CD14-positive monocyte (primary cell): ENCODE measurements around the gene PDZD7. TPM values are rescaled to one million over a fixed set of nuclear protein-coding genes. Genes with fewer than 3 reads are reported as not detected.

Source experiments
- DNase-seq, 3 donors: peaks; one replicate each; pipeline ENCODE4 v3.0.0-alpha.2; 2011 to 2022
- H2AFZ ChIP-seq: 2 replicates; pipeline ENCODE4 v1.6.0; 2012; ENCODE audit warnings: mild to moderate bottlenecking, low read depth, low read length, inconsistent platforms; ENCODE audit not compliant: insufficient read depth, poor library complexity, severe bottlenecking
- H3K27ac ChIP-seq, 2 donors: 1 replicate in 1 of 2; 2 replicates in 1 of 2; pipeline ENCODE4 v1.5.1; 2012 to 2013; ENCODE audit warnings: low read length in 2 of 2, control low read depth in 1 of 2, inconsistent platforms in 1 of 2, low read depth in 1 of 2, mild to moderate bottlenecking in 1 of 2
- H3K27me3 ChIP-seq, 2 donors: one replicate each; pipeline versions ENCODE4 v1.6.0 to v1.6.1; 2011 to 2013; ENCODE audit warnings: low read length in 2 of 2; ENCODE audit not compliant: control insufficient read depth in 2 of 2, insufficient read depth in 2 of 2
- H3K36me3 ChIP-seq, 2 donors: replicated peaks in 1 of 2; 1 replicate in 1 of 2; 2 replicates in 1 of 2; pipeline versions ENCODE4 v1.5.1 to v1.6.1; 2012 to 2013; ENCODE audit warnings: low read length in 2 of 2, control low read depth in 1 of 2, inconsistent platforms in 1 of 2, mild to moderate bottlenecking in 1 of 2; ENCODE audit not compliant: insufficient read depth in 2 of 2, control insufficient read depth in 1 of 2
- H3K4me1 ChIP-seq, 2 donors: 1 replicate in 1 of 2; 2 replicates in 1 of 2; pipeline versions ENCODE4 v1.5.1 to v1.6.1; 2012 to 2013; ENCODE audit warnings: low read length in 2 of 2, control low read depth in 1 of 2, inconsistent platforms in 1 of 2, mild to moderate bottlenecking in 1 of 2, moderate library complexity in 1 of 2; ENCODE audit not compliant: insufficient read depth in 2 of 2, control insufficient read depth in 1 of 2
- H3K4me2 ChIP-seq: replicated peaks from 2 replicates; pipeline ENCODE3; 2012; ENCODE audit warnings: low read length, moderate library complexity, mild to moderate bottlenecking; ENCODE audit not compliant: poor library complexity, severe bottlenecking; ENCODE audit errors: extremely low read depth
- H3K4me3 ChIP-seq, 3 experiments: fragments of 200-600 bp in 1 of 3; sonication (generic) in 1 of 3; replicated peaks in 1 of 3; 1 replicate in 2 of 3; 2 replicates in 1 of 3; pipeline ENCODE4 v1.5.1; 2011 to 2013; ENCODE audit warnings: low read length in 3 of 3, mild to moderate bottlenecking in 3 of 3, control low read depth in 2 of 3, low read depth in 2 of 3, inconsistent platforms in 1 of 3, moderate library complexity in 1 of 3
- H3K79me2 ChIP-seq: 2 replicates; pipeline ENCODE4 v1.6.0; 2012; ENCODE audit warnings: mild to moderate bottlenecking, control low read depth, inconsistent platforms, low read length, moderate library complexity; ENCODE audit not compliant: insufficient read depth
- H3K9ac ChIP-seq: 2 replicates; pipeline ENCODE4 v1.6.0; 2017; ENCODE audit warnings: low read length, mild to moderate bottlenecking; ENCODE audit not compliant: insufficient read depth, poor library complexity, severe bottlenecking
- H3K9me3 ChIP-seq, 2 donors: replicated peaks in 1 of 2; 1 replicate in 1 of 2; 2 replicates in 1 of 2; pipeline versions ENCODE4 v1.5.1 to v1.6.1; 2012 to 2013; ENCODE audit warnings: low read length in 2 of 2, control low read depth in 1 of 2; ENCODE audit not compliant: control insufficient read depth in 1 of 2, insufficient read depth in 1 of 2
- H4K20me1 ChIP-seq: 2 replicates; pipeline ENCODE4 v1.6.0; 2012; ENCODE audit warnings: mild to moderate bottlenecking, low read length, control low read depth, moderate library complexity; ENCODE audit not compliant: insufficient read depth
- H3K27ac Mint-ChIP-seq, 7 donors: one replicate each; pipeline ENCODE4 v1.8.0; 2020; ENCODE audit warnings: mild to moderate bottlenecking in 7 of 7, mixed read lengths in 7 of 7, moderate library complexity in 6 of 7, inconsistent platforms in 2 of 7
- H3K27me3 Mint-ChIP-seq, 3 donors: one replicate each; pipeline ENCODE4 v1.8.0; 2021 to 2022; ENCODE audit warnings: low read depth in 3 of 3, mild to moderate bottlenecking in 3 of 3, mixed read lengths in 3 of 3, moderate library complexity in 3 of 3, inconsistent platforms in 1 of 3
- H3K36me3 Mint-ChIP-seq, 2 donors: one replicate each; pipeline ENCODE4 v1.8.0; 2020; ENCODE audit warnings: mixed read lengths in 2 of 2, inconsistent platforms in 1 of 2, mild to moderate bottlenecking in 1 of 2
- H3K4me1 Mint-ChIP-seq: one replicate; pipeline ENCODE4 v1.8.0; 2020; ENCODE audit warnings: mild to moderate bottlenecking, mixed read lengths
- H3K4me3 Mint-ChIP-seq, 2 donors: one replicate each; pipeline ENCODE4 v1.8.0; 2020; ENCODE audit warnings: mild to moderate bottlenecking in 2 of 2, mixed read lengths in 2 of 2, moderate library complexity in 1 of 2
- H3K9me3 Mint-ChIP-seq, 7 donors: one replicate each; pipeline ENCODE4 v1.8.0; 2020 to 2022; ENCODE audit warnings: mixed read lengths in 7 of 7, mild to moderate bottlenecking in 6 of 7, moderate library complexity in 6 of 7, inconsistent platforms in 2 of 7
- CTCF ChIP-seq: fragments of 200-600 bp; IDR thresholded peaks from one replicate; pipeline ENCODE4 v1.8.0; 2022; ENCODE audit warnings: antibody characterized with exemption, mild to moderate bottlenecking
- WGBS: methylation state at CpG from one replicate; pipeline ENCODE4 v1.1.5; 2013; ENCODE audit warnings: missing lambda C conversion rate; ENCODE audit not compliant: insufficient coverage; 5-methylcytosine and 5-hydroxymethylcytosine counted together
- intact Hi-C, 2 donors: fragments of 100-400 bp; cut with micrococcal nuclease; formaldehyde crosslinking; loops; one replicate each; pipeline versions ENCODE4 v1.15.0 to v1.15.1; 2023
- polyA plus RNA-seq, 3 donors: library from polyadenylated mRNA; depleted of rRNA in 1 of 3; unstranded in 2 of 3; stranded (reverse) in 1 of 3; fragments of 300-500 nt in 2 of 3; fragments of >200 nt in 1 of 3; fragmentation: Illumina TruSeq in 2 of 3; gene quantifications; 1 replicate in 2 of 3; 2 replicates in 1 of 3; pipeline ENCODE4 v1.2.3, GENCODE V29; 2012 to 2021

The PDZD7 gene
- polyA plus RNA-seq, 3 donors = 0.73 TPM; not detected in 2

GRCh38 chr10:101054876-101055275, 23.9 kb upstream of the PDZD7 start:
- Histone ChIP-seq H3K9ac (no peak overlapping the region), H3K27me3 (peaks cover 2 to 15% of the 10 kb centered on the region in 2 donors), H3K9me3 (no peaks in the 10 kb centered on the region), H3K4me1 (peaks cover 12 to 22% of the 10 kb centered on the region in 2 donors), H3K36me3 (peaks cover 0 to 5% of the 10 kb centered on the region in 2 donors), H3K79me2 (peaks cover 24% of the 10 kb centered on the region), H3K27ac (no peak overlapping the region), H4K20me1 (no peaks in the 10 kb centered on the region), H2AFZ (no peak overlapping the region), H3K4me2 (no peak overlapping the region), H3K4me3 (no peak overlapping the region)
- no peak for TF ChIP-seq CTCF
- peaks cover 17% of the 10 kb centered on the region for H3K4me1 Mint-ChIP-seq
- no peak for DNase-seq
- 75% methylated on average over 2 of the region's 5 CpGs for WGBS
- peaks cover 14 to 16% (median 14%) of the 10 kb centered on the region in 3 donors for H3K27me3 Mint-ChIP-seq
- intact Hi-C loops = loop anchor here in 1 of 2 donors (5.0 kb wide), 1 partner anchor 87 kb away; no protein-coding TSS in a partner anchor
- H3K9me3 Mint-ChIP-seq = peaks cover 0 to 3% (median 0%) of the 10 kb centered on the region in 7 donors
- H3K4me3 Mint-ChIP-seq = no peak overlapping the region
- no peak overlapping the region for H3K27ac Mint-ChIP-seq
- H3K36me3 Mint-ChIP-seq = peaks cover 11 to 12% of the 10 kb centered on the region in 2 donors

- peaks cover 17% of the 10 kb centered on the region for H3K4me1 Mint-ChIP-seq
- no CpG with 5 or more reads among the region's 1 CpG for WGBS
Measured at GRCh38 chr10:101054351-101054750, 23.4 kb upstream of the PDZD7 start.

More at GRCh38 chr10:101054351-101054750, 23.4 kb upstream of the PDZD7 start:
- peaks cover 0 to 7% (median 2%) of the 10 kb centered on the region in 7 donors for H3K9me3 Mint-ChIP-seq
- intact Hi-C loops = loop anchor here in 1 of 2 donors (5.0 kb wide), 1 partner anchor 88 kb away; no protein-coding TSS in a partner anchor
- peaks cover 15 to 16% of the 10 kb centered on the region in 2 donors for H3K36me3 Mint-ChIP-seq
- Histone ChIP-seq H3K4me2 (no peak overlapping the region), H3K9me3 (peaks cover 0 to 2% of the 10 kb centered on the region in 2 donors), H3K4me1 (peaks cover 8 to 19% of the 10 kb centered on the region in 2 donors), H4K20me1 (no peaks in the 10 kb centered on the region), H3K9ac (no peak overlapping the region), H3K79me2 (peaks cover 21% of the 10 kb centered on the region), H3K27ac (no peak overlapping the region), H3K36me3 (peaks cover 0 to 5% of the 10 kb centered on the region in 2 donors), H3K27me3 (peaks cover 7 to 20% of the 10 kb centered on the region in 2 donors), H3K4me3 (no peak overlapping the region), H2AFZ (no peak overlapping the region)
- H3K4me3 Mint-ChIP-seq = no peak overlapping the region
- peaks cover 19 to 21% (median 19%) of the 10 kb centered on the region in 3 donors for H3K27me3 Mint-ChIP-seq
- no peak overlapping the region for H3K27ac Mint-ChIP-seq
- DNase-seq = no peak
- no peak for TF ChIP-seq CTCF
